ENCODE measurements around the gene LZTS3.

GRCh38 chr20:3202965-3203314 is 29.6 kb upstream of the LZTS3 start:
- TF ChIP-seq CTCF (IDR thresholded peaks at IDR 0.05; ENCODE audit: borderline replicate concordance, extremely low read depth, low read length, poor library complexity, severe bottlenecking) (no peak), EZH2 (IDR thresholded peaks at IDR 0.05; ENCODE audit: borderline replicate concordance, low read depth, low read length, severe bottlenecking) (no peak)
